GM21786 (cell line): ENCODE data around the gene ACMSD.

Experiments used
- ATAC-seq: cut with Tn5 transposase; IDR thresholded peaks from one replicate; pipeline ENCODE4 v1.9.1; 2021; ENCODE audit not compliant: unreplicated experiment

ACMSD gene

DNA sequence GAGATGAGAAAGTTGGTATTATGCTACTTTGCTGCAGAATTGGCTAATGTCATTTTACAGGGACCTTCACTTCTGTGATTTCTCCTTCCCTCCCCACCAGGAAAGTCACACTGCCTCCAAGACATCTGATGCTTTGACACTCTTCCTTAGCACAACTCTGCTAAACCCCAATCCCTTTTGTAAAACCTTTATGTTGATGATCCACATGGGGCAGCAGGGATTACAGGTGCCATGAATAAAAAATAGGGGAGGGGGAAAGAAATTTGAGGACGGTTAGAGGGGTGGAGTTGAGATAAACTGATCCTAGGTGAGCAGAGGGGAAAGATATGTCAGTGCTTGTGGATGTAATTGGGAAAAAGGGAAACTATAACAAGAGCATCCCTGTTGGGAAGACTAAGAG is 106.6 kb downstream of the ACMSD start:
- ATAC-seq, result no peak

DNA sequence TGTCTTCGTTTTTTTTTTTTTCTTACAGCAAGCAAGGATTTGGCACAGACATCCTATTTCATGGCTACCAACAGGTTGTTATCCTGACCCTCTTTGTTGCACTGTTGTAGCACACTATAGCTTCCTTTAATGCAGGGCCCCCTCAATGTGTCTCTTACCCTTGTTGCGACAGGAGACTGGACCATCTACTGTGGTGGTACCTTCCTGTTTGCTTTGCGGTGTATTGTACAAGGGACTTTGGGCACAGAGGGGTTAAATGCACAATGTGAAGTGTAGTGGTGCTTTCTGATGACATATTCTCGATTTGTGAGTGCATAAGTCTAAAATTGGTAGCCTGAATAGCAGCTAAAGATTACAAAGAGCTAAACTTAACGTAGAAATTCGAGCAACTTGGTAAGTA is 107.7 kb downstream of the ACMSD start:
- no peak for ATAC-seq

DNA sequence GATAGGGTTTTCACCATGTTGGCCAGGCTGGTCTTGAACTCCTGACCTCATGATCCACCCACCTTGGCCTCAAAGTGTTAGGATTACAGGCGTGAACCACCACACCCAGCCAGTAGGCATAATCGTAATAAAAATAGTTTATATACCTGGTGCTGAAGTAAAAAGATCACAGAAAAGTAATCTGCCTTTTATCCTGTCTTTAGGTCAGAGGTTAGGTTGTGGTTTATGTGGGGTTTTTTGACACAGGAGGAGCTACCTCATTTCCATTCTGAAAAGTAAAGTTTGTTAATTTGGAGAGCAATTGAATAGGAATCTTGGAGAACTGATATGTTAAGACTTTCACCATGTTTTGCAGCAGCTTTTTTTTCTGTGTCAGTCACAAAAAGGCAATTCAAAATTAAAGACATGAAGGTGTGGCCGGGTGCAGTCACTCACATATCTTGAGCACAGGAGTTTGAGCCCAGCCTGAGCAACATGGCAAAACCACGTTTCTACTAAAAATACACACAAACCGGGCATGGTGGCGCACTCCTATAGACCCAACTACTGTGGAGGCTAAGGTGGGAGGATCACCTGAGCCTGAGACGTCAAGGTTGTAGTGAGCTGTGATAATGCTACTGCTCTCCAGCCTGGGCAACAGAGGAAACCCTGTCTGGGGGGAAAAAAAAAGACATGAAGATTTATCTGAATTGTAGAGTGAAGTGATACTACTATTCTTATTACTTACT is 111.7 kb downstream of the ACMSD start:
- no peak for ATAC-seq

DNA sequence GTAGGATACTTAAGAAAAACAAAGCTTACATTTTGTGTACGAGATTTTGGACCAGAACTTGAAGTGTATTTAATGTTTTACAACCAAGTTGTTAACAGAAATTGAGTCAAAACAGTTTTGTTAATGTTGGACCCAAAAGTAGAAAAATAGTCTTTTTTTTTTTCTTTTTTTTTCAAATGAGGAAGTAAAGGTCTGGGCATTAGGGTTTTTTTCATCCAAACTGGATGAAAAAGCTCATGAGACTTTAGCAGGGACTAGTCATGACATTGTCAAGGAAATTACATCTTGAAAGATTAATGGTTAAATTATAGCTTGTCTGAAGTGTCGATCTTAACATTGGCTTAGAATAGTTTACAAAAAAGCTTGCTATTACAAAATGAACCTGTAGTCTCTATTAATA is 112.5 kb downstream of the ACMSD start:
- ATAC-seq, result no peak
